Measurements from ENCODE around the gene MOBP. TPM values are rescaled to one million over a fixed set of nuclear protein-coding genes. Genes with fewer than 3 reads are reported as not detected.

MOBP gene
- total RNA-seq, 1 experiment from 2014 or later, result 0.57 TPM

GRCh38 chr3:39521456-39521855 is 54.0 kb downstream of the MOBP start:
- Mint-ChIP-seq H3K4me3 (ENCODE audit: low read depth, unreplicated experiment) (no peak overlapping the region), H3K36me3 (ENCODE audit: insufficient read depth, unreplicated experiment) (no peaks in the 10 kb centered on the region), H3K27me3 (ENCODE audit: unreplicated experiment) (peaks cover 30% of the 10 kb centered on the region), H3K9me3 (ENCODE audit: low read depth, unreplicated experiment) (peaks cover 10% of the 10 kb centered on the region), H3K27ac (ENCODE audit: unreplicated experiment) (no peak overlapping the region), H3K4me1 (ENCODE audit: low read depth, unreplicated experiment) (no peaks in the 10 kb centered on the region)
- DNase-seq, result no peak
- no TSS peak for BruUV-seq (replicated peaks)
- intact Hi-C loops (cut with micrococcal nuclease; ENCODE audit: unreplicated experiment), result no loop called here
- CTCF ChIA-PET, result no interaction called here
- TF ChIP-seq, protein P1, sequence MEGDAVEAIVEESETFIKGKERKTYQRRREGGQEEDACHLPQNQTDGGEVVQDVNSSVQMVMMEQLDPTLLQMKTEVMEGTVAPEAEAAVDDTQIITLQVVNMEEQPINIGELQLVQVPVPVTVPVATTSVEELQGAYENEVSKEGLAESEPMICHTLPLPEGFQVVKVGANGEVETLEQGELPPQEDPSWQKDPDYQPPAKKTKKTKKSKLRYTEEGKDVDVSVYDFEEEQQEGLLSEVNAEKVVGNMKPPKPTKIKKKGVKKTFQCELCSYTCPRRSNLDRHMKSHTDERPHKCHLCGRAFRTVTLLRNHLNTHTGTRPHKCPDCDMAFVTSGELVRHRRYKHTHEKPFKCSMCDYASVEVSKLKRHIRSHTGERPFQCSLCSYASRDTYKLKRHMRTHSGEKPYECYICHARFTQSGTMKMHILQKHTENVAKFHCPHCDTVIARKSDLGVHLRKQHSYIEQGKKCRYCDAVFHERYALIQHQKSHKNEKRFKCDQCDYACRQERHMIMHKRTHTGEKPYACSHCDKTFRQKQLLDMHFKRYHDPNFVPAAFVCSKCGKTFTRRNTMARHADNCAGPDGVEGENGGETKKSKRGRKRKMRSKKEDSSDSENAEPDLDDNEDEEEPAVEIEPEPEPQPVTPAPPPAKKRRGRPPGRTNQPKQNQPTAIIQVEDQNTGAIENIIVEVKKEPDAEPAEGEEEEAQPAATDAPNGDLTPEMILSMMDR (IDR thresholded peaks at IDR 0.05; ENCODE audit: unreplicated experiment), result no peak

GRCh38 chr3:39524107-39524506 is 56.6 kb downstream of the MOBP start:
- TF ChIP-seq, protein P1 (IDR thresholded peaks at IDR 0.05; ENCODE audit: unreplicated experiment), result no peak
- peaks cover 18% of the 10 kb centered on the region for H3K27me3 Mint-ChIP-seq (ENCODE audit: unreplicated experiment)
- DNase-seq, result no peak
- CTCF ChIA-PET, result interaction anchor here (0.7 kb wide), 1 partner anchor 112 kb away, joined by 3 read pairs; no protein-coding TSS in a partner anchor
- H3K4me3 Mint-ChIP-seq (ENCODE audit: low read depth, unreplicated experiment), result no peak overlapping the region
- BruUV-seq (replicated peaks), result no TSS peak
- intact Hi-C loops (cut with micrococcal nuclease; ENCODE audit: unreplicated experiment), result no loop called here
- H3K27ac Mint-ChIP-seq (ENCODE audit: unreplicated experiment), result no peak overlapping the region
- H3K36me3 Mint-ChIP-seq (ENCODE audit: insufficient read depth, unreplicated experiment), result no peaks in the 10 kb centered on the region
- H3K9me3 Mint-ChIP-seq (ENCODE audit: low read depth, unreplicated experiment), result peaks cover 10% of the 10 kb centered on the region
- no peaks in the 10 kb centered on the region for H3K4me1 Mint-ChIP-seq (ENCODE audit: low read depth, unreplicated experiment)

DNA sequence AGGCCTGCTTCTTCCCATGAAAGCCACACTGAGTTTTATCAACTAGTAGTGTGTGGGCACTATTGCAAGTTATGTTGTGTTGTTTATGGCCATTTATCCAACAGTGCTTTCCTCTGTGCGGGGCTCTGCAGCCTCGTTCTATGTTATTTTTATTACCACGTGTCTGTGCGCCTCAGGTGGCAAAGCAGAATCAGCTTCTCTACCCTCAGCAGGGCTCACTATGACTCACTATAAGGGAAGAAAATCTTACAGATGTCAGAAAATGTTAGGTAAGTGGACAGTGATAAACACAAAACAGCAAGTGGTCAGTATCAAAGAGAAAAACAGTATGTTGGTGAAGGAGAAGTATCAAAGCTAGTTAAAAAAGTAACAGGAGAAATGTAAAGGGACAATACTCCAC is 61.4 kb downstream of the MOBP start:
- TF ChIP-seq, protein P1 (IDR thresholded peaks at IDR 0.05; ENCODE audit: unreplicated experiment), result no peak
- intact Hi-C loops (cut with micrococcal nuclease; ENCODE audit: unreplicated experiment), result no loop called here
- Mint-ChIP-seq H3K27me3 (ENCODE audit: unreplicated experiment) (no peaks in the 10 kb centered on the region), H3K36me3 (ENCODE audit: insufficient read depth, unreplicated experiment) (no peaks in the 10 kb centered on the region), H3K4me3 (ENCODE audit: low read depth, unreplicated experiment) (no peak overlapping the region), H3K27ac (ENCODE audit: unreplicated experiment) (no peak overlapping the region), H3K4me1 (ENCODE audit: low read depth, unreplicated experiment) (peaks cover 19% of the 10 kb centered on the region), H3K9me3 (ENCODE audit: low read depth, unreplicated experiment) (peaks cover 10% of the 10 kb centered on the region)
- BruUV-seq (replicated peaks), result no TSS peak
- CTCF ChIA-PET, result no interaction called here
- no peak for DNase-seq

- Mint-ChIP-seq H3K9me3 (ENCODE audit: low read depth, unreplicated experiment) (peaks cover 5% of the 10 kb centered on the region), H3K27me3 (ENCODE audit: unreplicated experiment) (no peaks in the 10 kb centered on the region), H3K4me1 (ENCODE audit: low read depth, unreplicated experiment) (peaks cover 19% of the 10 kb centered on the region), H3K4me3 (ENCODE audit: low read depth, unreplicated experiment) (no peak overlapping the region), H3K27ac (ENCODE audit: unreplicated experiment) (no peak overlapping the region), H3K36me3 (ENCODE audit: insufficient read depth, unreplicated experiment) (no peaks in the 10 kb centered on the region)
- TF ChIP-seq, protein P1 (IDR thresholded peaks at IDR 0.05; ENCODE audit: unreplicated experiment), result no peak
- CTCF ChIA-PET, result no interaction called here
- intact Hi-C loops (cut with micrococcal nuclease; ENCODE audit: unreplicated experiment), result no loop called here
- BruUV-seq (replicated peaks), result no TSS peak
- no peak for DNase-seq
These were observed 62.1 kb downstream of the MOBP start for GRCh38 chr3:39529577-39529976.

Measured in Calu3 (cell line).